Breast epithelium (tissue), 4 donors: ENCODE data around the gene PRCD. TPM values are rescaled to one million over a fixed set of nuclear protein-coding genes. Genes with fewer than 3 reads are reported as not detected.

Experiments used
- DNase-seq, 2 donors: peaks; one replicate each; pipeline ENCODE4 v3.0.0-alpha.2; 2019; ENCODE audit warnings: low spot score in 2 of 2
- H3K27ac ChIP-seq, 2 donors: fragments of 200-600 bp; sonication (generic) in 1 of 2; one replicate each; pipeline ENCODE4 v1.5.1; 2016 to 2019; ENCODE audit warnings: mild to moderate bottlenecking in 1 of 2
- H3K27me3 ChIP-seq, 2 donors: fragments of 200-600 bp; sonication (generic) in 1 of 2; one replicate each; pipeline versions ENCODE4 v1.5.1 to v1.6.0; 2017 to 2019; ENCODE audit warnings: control low read depth in 1 of 2, mild to moderate bottlenecking in 1 of 2
- H3K36me3 ChIP-seq: fragments of 200-600 bp; one replicate; pipeline ENCODE4 v1.5.1; 2019
- H3K4me1 ChIP-seq, 2 donors: fragments of 200-600 bp; sonication (generic); one replicate each; pipeline ENCODE4 v1.5.1; 2016 to 2019; ENCODE audit warnings: control low read depth in 1 of 2
- H3K4me3 ChIP-seq, 3 donors: fragments of 200-600 bp; sonication (generic); 1 replicate in 2 of 3; 2 replicates in 1 of 3; pipeline ENCODE4 v1.5.1; 2016 to 2019; ENCODE audit warnings: mild to moderate bottlenecking in 3 of 3, moderate library complexity in 2 of 3
- H3K9me3 ChIP-seq, 2 donors: fragments of 200-600 bp; sonication (generic) in 1 of 2; one replicate each; pipeline ENCODE4 v1.5.1; 2016 to 2019; ENCODE audit warnings: control low read depth in 1 of 2
- CTCF ChIP-seq, 3 donors: fragments of 450-650 bp; IDR thresholded peaks; one replicate each; pipeline ENCODE4 v1.5.1; 2016 to 2017; ENCODE audit warnings: antibody characterized with exemption in 3 of 3, mild to moderate bottlenecking in 3 of 3, moderate library complexity in 3 of 3
- POLR2A ChIP-seq: fragments of 450-650 bp; IDR thresholded peaks from one replicate; pipeline ENCODE4 v1.6.1; 2016; ENCODE audit warnings: antibody characterized with exemption, mild to moderate bottlenecking, moderate library complexity
- POLR2AphosphoS5 ChIP-seq, 3 donors: sonication (generic); formaldehyde crosslinking; IDR thresholded peaks; one replicate each; pipeline ENCODE4 v1.6.1; 2017; ENCODE audit warnings: antibody characterized with exemption in 3 of 3
- intact Hi-C: fragments of 100-400 bp; cut with DNase I; formaldehyde crosslinking; loops from one replicate; pipeline ENCODE4 v1.15.1; 2023; ENCODE audit warnings: low total_unique reads
- total RNA-seq, 3 donors: library from RNA; depleted of rRNA; stranded (reverse); fragments of >200 nt; gene quantifications; one replicate each; pipeline ENCODE4 v1.1.0, GENCODE V29; 2016

The PRCD gene
- total RNA-seq, 3 donors from 2014 or later: 1.5 to 7.2 (median 4.9) TPM

DNA sequence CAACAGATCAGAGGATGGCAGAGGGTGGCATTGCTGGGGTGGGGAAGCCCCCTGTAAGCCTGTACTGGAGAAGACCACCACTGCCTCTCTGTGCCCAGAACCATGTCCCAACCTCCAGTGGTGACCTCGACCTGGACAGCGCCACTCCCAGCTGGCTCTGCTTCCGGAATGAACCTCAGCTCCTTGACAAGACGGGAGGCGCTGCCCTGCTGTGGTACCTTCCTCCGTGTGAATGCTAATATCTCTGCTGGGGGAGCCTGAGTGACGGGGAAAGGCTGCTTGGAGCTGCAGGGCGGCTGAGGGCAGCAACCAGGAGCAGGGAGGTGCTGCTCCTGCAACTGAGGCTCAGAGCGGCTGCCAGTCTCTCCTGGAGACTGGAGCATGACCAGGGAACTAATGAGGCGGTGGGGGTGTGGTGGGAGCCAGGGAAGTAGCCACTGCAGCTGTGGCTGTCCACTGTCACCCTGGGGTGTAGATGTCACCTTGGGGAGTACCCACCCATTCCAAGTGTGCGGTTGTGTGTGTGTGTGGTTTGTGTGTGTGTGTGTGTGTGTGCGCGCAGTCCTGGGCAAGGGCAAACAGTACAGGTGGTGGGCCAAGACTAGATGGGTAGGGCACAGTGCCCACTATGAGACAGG, 6.2 kb downstream of the PRCD start:
- intact Hi-C loops: no loop called here
- no peak overlapping the region for H3K27ac ChIP-seq
- no peaks in the 10 kb centered on the region for H3K36me3 ChIP-seq
- peaks cover 6 to 7% of the 10 kb centered on the region in 2 donors for H3K4me1 ChIP-seq
- no peak overlapping the region for H3K4me3 ChIP-seq
- DNase-seq: no peak
- H3K9me3 ChIP-seq: no peaks in the 10 kb centered on the region
- no peaks in the 10 kb centered on the region for H3K27me3 ChIP-seq
- TF ChIP-seq POLR2AphosphoS5 (IDR thresholded peaks at IDR 0.05): no peak
- no peak for TF ChIP-seq POLR2A
- no peak for TF ChIP-seq CTCF (IDR thresholded peaks at IDR 0.05)

DNA sequence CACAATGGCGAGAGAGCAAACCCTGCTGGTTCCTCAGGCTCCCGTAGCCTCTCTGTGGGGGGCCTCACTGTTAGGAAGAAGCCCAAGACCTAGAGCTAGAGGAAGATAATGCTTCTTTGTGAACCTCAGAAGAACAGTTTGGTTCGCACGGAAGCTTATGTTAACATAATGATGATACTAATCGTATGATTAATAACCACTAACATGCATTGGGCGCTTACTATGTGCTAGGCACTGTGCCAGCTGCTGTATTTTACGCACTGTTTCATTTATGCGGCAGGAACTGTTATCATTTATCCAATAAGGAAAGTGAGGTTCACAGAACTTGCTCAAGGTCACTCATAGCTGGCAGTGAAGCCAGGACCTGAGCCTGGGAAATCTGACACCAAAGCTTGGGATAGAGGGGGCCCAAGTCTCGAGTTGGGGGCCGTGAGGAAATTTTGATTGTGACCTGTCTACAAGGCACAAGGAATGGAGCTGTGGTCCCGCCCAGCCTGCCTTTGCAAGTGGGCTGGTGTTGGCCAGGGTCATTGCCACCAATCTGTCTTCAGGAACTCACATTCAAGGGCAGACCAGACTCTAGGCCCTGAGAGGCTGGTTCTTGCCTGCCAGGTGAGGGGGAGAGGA, 6.8 kb downstream of the PRCD start:
- TF ChIP-seq POLR2AphosphoS5 (IDR thresholded peaks at IDR 0.05): no peak
- TF ChIP-seq POLR2A: no peak
- TF ChIP-seq CTCF (IDR thresholded peaks at IDR 0.05): no peak
- H3K36me3 ChIP-seq: no peaks in the 10 kb centered on the region
- no peak for DNase-seq
- H3K27me3 ChIP-seq: no peaks in the 10 kb centered on the region
- no peak overlapping the region for H3K27ac ChIP-seq
- H3K4me3 ChIP-seq: no peak overlapping the region
- intact Hi-C loops: no loop called here
- peaks cover 6 to 10% of the 10 kb centered on the region in 2 donors for H3K4me1 ChIP-seq
- H3K9me3 ChIP-seq: no peaks in the 10 kb centered on the region

- intact Hi-C loops: no loop called here
- no peak overlapping the region for H3K27ac ChIP-seq
These were observed 7.4 kb downstream of the PRCD start for GRCh38 chr17:76547183-76547641.

DNA sequence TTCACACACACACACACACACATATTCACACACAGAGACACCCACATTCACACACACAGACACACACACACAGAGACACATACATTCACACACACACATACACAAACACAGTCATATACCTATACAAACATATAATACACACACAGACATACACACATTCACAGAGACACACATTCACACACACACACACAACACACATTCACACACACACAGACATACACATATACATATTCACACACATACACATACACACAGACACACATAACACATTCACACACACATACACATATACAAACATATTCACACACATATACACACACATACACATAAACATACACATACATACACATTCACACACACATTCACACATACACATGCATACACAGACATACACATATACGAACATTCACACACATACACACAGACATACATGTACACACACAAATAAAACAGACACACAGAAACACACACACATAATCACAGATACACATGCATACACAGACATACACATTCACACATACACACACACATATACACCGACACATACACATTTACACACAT, 7.9 kb downstream of the PRCD start:
- no peaks in the 10 kb centered on the region for H3K36me3 ChIP-seq
- no peak for DNase-seq
- intact Hi-C loops: no loop called here
- no peaks in the 10 kb centered on the region for H3K9me3 ChIP-seq
- H3K27me3 ChIP-seq: no peaks in the 10 kb centered on the region
- TF ChIP-seq POLR2AphosphoS5 (IDR thresholded peaks at IDR 0.05) (no peak), POLR2A (no peak), CTCF (IDR thresholded peaks at IDR 0.05) (no peak)
- peaks cover 6 to 11% of the 10 kb centered on the region in 2 donors for H3K4me1 ChIP-seq
- no peak overlapping the region for H3K27ac ChIP-seq
- no peak overlapping the region for H3K4me3 ChIP-seq

More at GRCh38 chr17:76547183-76547641, 7.4 kb downstream of the PRCD start:
- Histone ChIP-seq H3K36me3 (no peaks in the 10 kb centered on the region), H3K4me1 (peaks cover 6 to 11% of the 10 kb centered on the region in 2 donors), H3K9me3 (no peaks in the 10 kb centered on the region), H3K27me3 (no peaks in the 10 kb centered on the region), H3K4me3 (no peak overlapping the region)
- TF ChIP-seq POLR2A (no peak), POLR2AphosphoS5 (IDR thresholded peaks at IDR 0.05) (no peak), CTCF (IDR thresholded peaks at IDR 0.05) (peak; percentile 52 to 68 (median 57))
- DNase-seq: no peak
